Posterior cingulate gyrus (tissue), 11 donors: ENCODE measurements around the gene KRT5.
A peak's percentile ranks its signal among the peaks of the same experiment; 100 is the strongest.

Experiments used
- DNase-seq, 10 donors: peaks; one replicate each; pipeline versions ENCODE4 v3.0.0 to v3.0.0-alpha.2; 2020 to 2021; ENCODE audit warnings: mixed read lengths in 3 of 10
- intact Hi-C: fragments of 100-400 bp; cut with DNase I; formaldehyde crosslinking; loops from one replicate; pipeline ENCODE4 v1.15.1; 2023

KRT5 gene

DNA sequence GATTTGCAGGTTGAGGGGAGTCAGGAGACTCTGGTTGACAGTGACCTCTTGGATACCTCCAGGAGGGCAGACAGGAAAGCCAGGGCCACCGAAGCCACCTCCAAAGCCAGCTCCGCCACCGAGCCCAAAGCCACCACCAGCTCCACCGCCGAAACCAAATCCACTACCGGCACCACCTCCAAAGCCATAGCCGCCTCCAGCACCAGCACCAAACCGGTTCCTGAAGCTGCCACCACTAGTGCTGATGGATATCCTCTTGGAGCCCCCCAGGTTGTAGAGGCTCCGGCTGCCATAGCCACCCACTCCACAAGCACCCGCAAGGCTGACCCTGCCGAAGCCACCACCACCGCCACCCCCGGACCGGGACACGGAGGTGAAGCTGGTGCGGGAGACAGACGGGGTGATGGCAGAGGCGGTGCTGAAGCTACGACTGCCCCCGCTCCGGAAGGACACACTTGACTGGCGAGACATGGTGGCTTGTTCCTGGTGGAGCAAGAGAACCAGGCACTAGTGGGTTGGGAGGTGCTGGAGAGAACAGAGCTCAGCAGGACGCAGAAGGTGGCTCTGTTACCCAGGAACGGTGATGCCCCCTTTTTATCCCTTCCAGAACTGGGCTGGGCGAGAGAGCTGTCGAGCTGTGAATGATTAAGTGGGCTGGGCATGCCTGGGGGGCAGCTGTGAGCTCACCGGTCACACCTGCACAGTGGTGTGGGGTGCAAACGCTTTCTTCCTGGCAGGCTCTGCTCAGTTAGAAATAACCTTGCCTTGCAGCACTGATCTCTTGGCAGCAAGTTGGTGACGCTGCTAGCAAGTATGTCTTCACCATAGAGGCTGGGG is at the start of gene KRT5:
TSS of gene KRT5 (minus strand) at position 569 of the 837 bp plus-strand sequence. CDS start at position 471, 98 bp downstream.
- DNase-seq: peak in 1 of 10 donors; percentile 84

DNA sequence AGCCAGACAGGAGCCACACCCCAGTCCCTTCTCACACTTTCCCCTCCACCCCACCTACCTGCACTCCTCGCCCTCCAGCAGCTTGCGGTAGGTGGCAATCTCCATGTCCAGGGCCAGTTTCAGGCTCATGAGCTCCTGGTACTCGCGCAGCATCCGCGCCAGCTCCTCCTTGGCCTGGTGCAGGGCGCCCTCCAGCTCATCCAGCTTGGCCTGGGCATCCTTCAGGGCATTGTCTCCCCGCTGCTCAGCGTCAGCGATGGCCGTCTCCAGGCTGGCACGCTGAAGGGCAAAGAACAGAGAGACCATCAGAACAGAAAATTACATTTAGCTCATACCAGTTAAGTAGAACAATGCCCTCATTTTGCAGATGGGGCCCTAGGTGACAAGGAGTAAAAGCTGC is 47.9 kb upstream of the KRT5 start:
- intact Hi-C loops: loop anchor here (5.0 kb wide), 1 partner anchor 186 kb away; no protein-coding TSS in a partner anchor
- DNase-seq: peak in 4 of 10 donors; percentile 36 to 91 (median 58)

More for the DNA sequence above, at the start of gene KRT5:
- intact Hi-C loops: no loop called here

DNA sequence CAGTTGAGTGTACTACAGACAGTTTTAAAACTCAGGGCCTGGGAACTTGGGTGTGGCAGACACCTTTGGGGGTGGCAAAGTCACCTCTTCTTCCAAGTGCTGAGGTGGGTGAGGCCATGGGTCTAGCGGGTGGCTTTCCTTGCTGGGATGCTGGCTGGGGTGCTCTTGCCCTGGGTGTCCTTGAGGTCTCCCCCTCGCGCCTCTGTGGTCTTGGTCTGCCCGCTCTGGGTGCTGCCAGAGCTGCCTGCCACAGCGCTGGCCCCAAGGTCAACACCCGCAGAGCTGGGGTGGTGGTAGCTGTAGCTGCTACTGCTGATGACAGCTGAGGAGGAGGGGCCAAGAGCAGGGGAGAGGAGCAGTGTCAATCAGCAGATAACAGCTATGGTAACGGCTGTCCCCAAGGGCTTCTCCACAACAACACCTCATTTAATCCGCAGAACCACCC is 46.7 kb upstream of the KRT5 start:
- intact Hi-C loops: loop anchor here (5.0 kb wide), 1 partner anchor 185 kb away; no protein-coding TSS in a partner anchor
- peak in 1 of 10 donors; percentile 50 for DNase-seq

DNA sequence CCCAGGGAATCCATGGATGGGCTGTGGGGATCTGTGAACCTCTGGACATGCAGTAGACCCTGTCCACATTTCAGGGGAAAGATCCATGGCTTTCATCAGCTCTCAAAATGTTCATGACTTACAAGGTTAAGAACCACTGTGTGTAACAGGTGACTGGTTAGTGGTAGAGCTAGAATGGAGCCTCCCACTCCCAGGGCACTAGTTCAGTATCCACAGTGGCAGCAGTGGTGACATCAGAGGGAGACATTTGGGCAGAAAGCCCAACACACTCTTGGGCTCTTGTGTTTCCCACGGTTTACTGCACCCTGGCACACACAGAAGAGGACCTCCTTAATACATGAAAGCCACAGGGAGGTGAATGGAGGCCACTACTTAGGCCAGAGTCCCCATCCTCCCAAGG is 44.4 kb upstream of the KRT5 start:
- DNase-seq: peak in 1 of 10 donors; percentile 54
- intact Hi-C loops: no loop called here

DNA sequence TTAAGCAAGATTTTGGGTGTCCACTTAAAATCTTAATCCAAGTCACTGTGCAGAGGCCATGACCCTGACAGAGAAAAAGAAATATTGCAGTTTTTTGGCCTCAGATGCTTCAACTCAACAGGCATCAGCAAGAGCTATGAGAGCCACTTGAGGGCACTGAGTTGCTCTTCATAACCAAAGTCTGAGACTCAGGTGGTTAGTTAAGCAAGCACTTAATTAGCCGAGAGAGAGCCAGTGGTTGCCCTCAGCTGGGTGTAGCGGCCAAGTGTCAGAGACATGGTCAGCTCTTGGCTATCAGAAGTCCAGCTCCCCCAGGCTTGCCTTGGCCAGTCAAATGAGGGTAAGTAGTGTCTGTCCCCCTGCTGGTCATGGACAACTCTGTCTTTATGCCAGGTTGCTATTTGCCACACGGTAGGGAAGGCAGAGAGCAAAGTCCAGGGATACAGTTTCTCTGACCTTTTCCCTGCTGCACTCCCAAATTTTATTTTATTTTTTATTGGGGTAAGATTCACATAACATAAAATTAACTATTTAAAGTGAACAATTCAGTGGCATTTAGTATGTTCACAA is 41.8 kb upstream of the KRT5 start:
- no peak for DNase-seq
- intact Hi-C loops: no loop called here

DNA sequence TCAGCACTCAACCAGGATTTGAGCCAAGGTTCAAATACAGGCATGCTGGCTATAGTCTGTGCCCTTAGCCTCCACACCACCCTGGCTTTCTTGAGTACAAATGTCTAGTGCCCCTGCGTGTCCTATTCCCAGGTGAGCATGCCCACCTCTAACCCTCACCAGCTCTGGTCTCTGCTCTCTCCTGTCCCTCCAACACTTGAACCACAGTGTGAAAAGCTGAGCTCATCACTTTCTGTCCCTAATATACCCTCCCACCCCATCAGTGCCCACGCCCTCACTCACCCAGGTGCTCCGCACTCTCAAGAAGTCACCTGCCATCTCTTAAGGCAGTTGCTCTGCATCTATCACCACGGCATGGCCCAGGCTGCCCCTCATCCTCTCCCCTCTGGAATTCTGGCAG is 39.8 kb upstream of the KRT5 start:
- no peak for DNase-seq
- intact Hi-C loops: no loop called here

DNA sequence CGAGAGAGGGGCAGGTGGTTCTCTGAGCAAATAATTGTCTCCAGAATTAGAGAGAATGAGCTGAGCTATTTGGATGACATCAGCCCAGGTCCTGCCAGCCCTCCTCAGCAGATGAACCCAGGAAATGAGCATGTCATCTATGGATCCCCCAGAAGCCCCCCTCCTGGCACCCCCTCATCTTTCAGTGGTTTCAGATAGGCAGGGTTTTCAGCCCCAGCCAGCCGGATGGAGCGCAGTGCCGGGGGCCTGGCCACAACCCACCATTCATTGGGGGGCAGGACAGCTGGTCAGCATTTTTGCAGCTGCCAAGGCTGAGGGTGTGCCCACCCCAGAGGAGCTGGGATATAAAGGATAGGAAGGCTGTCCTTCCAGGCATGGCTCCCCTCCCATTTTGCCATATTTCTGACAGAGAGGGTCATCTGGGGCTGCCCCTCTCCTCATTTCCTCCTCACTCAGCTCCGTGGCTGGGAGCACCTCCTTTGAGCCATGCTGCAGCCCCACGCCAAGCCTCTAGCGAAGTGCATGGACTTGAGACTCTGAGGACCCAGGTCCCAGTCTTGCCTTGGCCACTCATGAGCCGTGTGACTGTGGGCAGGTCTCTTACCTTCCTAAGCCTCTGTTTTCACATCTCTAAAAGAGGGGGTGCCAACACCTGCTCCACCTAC is 38.7 kb upstream of the KRT5 start:
- intact Hi-C loops: no loop called here
- DNase-seq: no peak

DNA sequence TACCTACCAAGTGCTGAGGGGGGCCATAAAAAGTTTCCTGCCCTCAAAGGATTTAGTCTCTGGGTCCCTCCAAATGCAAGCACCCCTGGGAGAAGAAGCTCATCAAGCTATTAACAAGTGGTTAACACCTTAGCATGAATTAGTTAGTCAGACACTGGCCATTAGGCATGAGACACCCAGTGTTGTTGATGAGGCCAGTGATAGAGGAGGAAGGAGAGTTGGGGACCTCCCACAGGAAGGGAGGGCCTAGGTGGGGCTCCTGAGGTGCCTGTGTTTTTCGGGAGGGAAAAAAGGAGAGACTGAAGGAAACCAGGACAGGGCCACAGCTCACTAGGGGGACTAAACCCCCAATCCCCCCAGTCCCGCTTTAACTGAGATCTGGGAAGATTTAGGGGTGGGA is 37.3 kb upstream of the KRT5 start:
- intact Hi-C loops: no loop called here
- DNase-seq: no peak

DNA sequence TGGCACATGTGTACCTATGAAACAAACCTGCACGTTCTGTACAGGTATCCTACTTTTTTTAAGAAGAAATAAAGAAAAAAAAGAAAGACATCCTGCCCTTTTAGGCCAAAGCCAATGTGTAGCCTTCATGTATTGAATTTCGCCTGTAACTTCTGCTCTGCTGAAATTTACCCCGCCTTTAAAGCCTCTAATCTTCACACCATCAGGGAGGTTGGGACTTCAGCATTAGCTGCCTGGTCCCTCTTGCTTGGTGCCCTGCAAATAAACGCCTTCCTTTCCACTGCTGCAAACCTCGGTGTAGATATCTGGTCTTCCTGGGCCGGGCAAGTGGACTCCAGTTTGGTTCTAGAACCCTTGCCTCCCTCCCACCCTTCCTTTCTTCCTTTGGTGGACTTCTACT is 35.4 kb upstream of the KRT5 start:
- intact Hi-C loops: no loop called here

DNA sequence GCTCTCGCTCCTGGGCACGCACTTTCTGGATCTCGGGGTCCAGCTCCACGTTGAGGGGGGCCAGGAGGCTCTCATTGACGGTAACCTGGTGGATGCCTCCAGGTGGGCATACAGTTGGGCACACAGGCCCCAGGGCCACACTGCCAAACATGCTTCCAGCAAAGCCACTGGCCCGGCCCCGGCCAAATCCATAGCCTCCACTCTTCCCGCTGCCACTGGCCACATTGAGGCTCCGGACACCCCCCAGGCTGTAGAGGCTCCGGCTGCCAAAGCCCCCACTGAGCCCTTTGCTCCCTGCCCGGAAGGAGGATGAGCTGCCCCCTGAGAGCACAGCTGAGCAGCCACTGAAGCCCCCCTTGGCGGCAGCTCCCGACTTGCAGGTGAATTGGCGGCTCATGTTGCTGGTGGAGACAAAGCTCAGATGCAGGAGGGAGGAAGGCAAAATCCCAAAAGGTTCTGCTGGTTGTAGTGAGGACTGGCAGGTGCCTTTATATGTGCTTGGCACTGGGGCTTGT is 32.5 kb upstream of the KRT5 start, which contains the start of gene KRT71:
TSS of gene KRT71 (minus strand) at position 465 of the 515 bp plus-strand sequence. CDS start at position 397, 68 bp downstream.
- DNase-seq: peak in 1 of 10 donors; percentile 69
- intact Hi-C loops: no loop called here

More for the DNA sequence above, 35.4 kb upstream of the KRT5 start:
- DNase-seq: no peak

DNA sequence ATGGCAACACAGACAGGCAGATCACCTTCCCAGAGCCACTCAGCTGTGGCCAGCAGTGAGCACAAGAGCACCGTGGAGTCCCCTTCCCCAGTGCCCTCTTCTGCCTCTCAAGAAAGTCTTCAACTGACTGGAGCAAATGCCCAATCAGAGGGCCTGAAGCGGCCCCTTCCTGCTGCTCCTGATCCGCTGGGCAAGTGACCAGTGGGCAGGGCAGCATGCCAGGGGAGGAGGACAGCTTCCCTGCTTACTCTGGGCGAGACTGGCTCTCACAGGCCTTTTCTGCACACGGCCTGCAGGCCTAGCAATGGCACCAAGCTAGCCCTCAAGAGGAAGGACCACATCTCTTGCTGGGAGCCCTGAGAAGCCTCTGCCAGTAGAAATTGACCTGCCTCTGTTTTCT is 31.9 kb upstream of the KRT5 start:
- intact Hi-C loops: no loop called here
- peak in 4 of 10 donors; percentile 30 to 89 (median 49) for DNase-seq

DNA sequence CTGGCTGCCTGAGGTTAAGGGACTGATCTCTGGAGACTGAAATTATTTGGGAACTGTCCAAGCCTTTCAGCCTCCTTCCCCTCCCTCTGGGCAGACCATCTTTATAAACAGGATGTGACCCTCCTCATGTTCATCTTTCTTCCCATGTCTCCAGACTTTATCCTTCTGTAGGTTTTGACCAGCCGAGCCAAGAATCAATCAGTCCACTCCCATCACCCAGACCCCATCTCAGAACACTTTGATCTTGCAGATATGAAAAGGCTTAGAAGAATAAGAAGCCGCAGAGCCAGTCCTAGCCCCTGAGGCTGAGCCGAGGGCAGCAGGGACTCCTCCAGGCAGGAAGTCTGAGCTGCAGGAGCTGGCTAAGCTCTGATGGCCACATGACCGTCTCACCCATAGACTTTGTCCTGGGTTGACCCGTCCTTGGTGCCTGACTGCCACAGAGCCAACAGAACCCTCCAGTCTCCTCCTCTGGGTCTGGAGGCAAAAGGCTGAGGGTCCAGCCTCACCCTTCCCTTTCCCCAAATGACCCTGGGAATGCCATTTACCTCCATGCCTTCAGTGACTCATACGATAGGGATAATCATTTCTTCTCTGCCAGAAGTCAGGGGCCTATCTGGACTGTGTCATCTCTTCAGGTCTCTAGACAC is 31.1 kb upstream of the KRT5 start:
- intact Hi-C loops: no loop called here
- DNase-seq: peak in 1 of 10 donors; percentile 43

DNA sequence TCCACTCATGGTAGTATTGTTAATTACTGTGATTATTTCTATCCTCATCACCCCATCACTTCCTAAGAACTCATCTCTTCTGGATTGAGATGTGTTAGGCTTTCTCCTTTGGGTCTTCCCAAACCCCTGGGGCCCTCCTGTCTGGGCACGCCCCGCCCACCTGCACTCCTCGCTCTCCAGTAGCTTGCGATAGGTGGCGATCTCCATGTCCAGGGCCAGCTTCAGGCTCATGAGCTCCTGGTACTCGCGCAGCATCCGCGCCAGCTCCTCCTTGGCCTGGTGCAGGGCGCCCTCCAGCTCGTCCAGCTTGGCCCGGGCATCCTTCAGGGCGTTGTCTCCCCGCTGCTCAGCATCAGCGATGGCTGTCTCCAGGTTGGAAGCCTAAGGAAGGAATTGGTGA is 25.9 kb upstream of the KRT5 start:
- peak in 1 of 10 donors; percentile 68 for DNase-seq
- intact Hi-C loops: no loop called here

DNA sequence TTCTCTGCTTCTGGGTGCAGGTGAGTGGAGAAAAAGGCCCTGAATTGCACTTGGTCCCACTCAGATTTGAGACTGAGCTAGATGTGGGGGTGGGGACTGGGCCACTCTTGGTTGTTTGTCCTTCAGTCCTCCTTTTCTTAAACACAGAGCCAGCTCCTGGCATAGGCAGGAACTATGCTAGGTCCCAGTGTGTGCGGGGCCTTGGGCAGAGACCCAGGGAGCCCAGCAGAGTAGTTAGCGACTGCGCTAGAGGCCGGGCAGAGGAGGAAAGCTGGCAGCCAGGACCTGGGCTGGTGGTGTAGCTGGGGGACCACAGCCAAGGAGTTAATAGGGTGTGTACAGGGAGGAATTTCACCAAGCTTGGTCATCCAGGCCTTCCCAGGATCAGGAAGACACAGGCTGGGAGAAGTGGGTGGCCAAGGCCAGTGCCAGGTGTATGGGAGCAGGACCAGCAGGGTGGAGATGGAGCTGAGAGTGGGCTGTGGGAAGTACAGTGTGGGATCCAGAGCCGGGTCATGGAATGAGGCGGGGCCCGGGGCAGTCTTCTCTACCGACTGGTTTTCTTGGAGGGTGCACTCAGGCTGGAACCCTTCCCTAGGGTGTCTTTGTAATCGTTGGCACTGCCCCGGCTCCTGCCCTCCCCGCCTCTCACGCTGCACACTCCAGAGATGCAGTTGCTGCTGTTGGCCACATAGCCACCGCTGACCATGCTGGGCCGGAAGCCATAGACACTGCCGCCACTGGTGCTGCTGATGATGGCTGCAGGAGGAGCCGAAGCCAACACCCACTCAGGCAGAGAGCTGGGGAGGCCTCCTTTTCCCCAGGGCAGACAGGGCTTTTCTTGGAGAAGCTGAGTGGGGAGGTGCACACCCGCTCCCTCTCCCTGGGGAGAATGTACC is 24.0 kb upstream of the KRT5 start:
- peak in 5 of 10 donors; percentile 29 to 93 (median 45) for DNase-seq
- intact Hi-C loops: no loop called here

DNA sequence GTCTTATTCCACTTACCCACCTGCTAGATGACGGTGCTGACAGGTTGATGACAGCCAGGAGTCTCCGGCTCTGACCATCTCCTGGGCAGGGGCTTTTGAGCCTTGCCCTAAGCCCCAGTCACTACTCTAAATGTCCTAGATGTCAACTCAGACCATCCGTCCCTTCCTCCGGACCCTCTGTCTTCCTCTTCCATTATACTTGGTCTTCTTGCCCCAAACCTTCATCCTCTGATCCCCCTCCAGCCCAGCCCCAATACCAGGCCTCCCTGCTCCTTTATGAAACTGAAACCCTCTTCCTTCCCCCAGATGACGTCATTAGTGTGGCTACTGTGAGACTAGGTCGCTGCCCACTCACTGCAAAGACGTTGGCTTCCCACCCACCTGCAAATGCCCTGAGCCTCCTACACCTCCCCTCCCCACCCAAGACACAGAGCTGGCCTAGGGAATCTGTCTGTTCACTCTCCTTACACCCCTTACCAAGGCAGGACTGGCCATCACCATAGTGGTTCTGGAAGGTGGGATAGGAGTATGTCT is 22.7 kb upstream of the KRT5 start:
- DNase-seq: peak in 1 of 10 donors; percentile 22

DNA sequence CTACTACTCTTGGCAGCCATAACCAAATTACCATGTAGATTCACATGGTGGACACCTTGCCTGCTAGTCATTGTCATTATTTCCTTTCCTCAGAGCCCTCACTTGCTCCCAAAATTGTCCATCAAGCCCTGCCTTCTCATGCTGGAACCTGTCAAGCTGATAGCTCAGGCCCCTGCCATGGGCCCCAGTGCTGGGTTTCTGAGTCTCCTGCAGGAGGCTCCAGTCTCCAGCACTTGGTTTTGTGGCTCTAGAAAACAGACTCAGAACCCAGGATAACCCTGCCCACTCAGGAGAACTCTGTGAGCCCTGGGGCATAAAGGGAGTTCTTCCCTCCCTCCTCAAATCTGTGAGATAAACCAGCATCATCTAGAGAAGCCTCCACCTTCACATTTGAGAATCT is 22.0 kb upstream of the KRT5 start:
- peak in 1 of 10 donors; percentile 18 for DNase-seq
- intact Hi-C loops: no loop called here

More for the DNA sequence above, 22.7 kb upstream of the KRT5 start:
- intact Hi-C loops: no loop called here

DNA sequence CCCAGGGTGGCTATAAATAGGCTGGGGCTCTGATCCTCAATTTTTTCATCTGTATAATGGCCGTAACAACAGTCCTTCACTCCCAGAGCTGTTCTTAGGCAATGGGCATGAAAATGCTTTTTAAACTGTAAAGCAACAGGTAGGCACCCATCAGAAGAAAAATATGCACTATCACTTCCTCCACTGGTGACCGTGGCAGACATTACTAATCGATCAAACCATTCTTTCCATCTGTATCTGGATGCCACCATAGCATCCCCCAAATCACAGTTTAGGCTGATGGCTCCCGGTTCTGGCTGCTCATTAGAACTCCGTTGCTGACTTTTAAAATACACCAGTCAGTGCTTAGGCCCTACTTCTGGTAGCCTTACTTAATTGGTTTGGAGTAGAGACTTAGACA is 21.5 kb upstream of the KRT5 start:
- DNase-seq: no peak
- intact Hi-C loops: no loop called here

DNA sequence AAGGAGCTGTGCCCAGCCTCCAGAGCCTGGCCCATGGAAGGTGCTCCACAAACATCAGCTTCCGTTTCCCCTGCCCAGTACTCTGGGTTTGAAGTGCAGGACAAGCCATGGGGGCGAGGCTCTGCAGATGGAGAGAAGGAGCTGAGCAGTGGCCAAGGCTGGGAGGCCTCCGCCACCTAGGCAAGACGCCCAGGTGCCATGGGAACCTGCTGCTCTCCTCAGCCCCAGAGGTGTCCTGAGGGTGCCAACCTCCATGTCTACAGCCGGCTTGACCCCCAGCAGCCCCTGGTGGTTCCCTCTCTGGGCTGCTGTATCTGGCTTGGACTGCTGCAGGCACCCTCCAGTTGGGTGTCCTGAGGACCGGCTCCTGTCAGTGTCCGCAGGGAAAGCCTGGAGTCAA is 20.3 kb upstream of the KRT5 start:
- intact Hi-C loops: no loop called here

DNA sequence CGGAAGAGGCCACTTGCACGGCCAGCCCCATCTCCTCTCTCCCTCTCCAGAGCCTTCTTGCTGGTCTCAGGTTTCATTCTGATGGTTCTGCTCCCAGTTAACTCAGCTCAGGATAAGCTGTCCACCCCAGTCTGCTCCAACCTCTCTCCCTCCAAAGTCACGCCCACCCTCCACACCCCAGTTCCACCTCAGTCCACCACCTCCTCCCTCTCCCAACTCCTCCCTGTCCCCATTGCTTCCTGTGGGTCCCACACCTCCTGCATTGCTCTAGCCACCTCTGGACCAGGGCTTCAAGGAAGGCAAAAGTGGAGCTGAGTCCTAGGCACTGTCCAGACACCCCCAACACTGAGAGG is 19.6 kb upstream of the KRT5 start:
- intact Hi-C loops: no loop called here
- DNase-seq: no peak

More for the DNA sequence above, 20.3 kb upstream of the KRT5 start:
- no peak for DNase-seq
